CD4-positive, CD25-positive, alpha-beta regulatory T cell (primary cell): ENCODE results near the gene ELOVL6. TPM values are rescaled to one million over a fixed set of nuclear protein-coding genes. Genes with fewer than 3 reads are reported as not detected.

Experiments
- ATAC-seq, 2 donors: fragments of 150-1000 bp; cut with Tn5 transposase; one replicate each; pipeline ENCODE4 v1.10.0; 2021; ENCODE audit warnings: low read depth in 2 of 2, moderate number of reproducible peaks in 2 of 2, moderate library complexity in 1 of 2
- DNase-seq, 3 donors: peaks; one replicate each; pipeline versions ENCODE4 v3.0.0 to v3.0.0-alpha.2; 2012 to 2022; ENCODE audit warnings: mixed read lengths in 1 of 3
- H3K27ac ChIP-seq: one replicate; pipeline ENCODE4 v1.7.0; 2013; ENCODE audit warnings: mild to moderate bottlenecking, low read length; ENCODE audit not compliant: insufficient read depth, poor library complexity, severe bottlenecking
- H3K27me3 ChIP-seq: one replicate; pipeline ENCODE4 v1.7.0; 2013; ENCODE audit warnings: low read length; ENCODE audit not compliant: control insufficient read depth, insufficient read depth
- H3K36me3 ChIP-seq: one replicate; pipeline ENCODE4 v1.7.0; 2013; ENCODE audit warnings: mild to moderate bottlenecking, low read length, moderate library complexity; ENCODE audit not compliant: control insufficient read depth, insufficient read depth
- H3K4me1 ChIP-seq: 2 replicates; pipeline ENCODE4 v1.7.0; 2013; ENCODE audit warnings: mild to moderate bottlenecking, low read length; ENCODE audit not compliant: insufficient read depth, control insufficient read depth, poor library complexity, severe bottlenecking
- H3K4me3 ChIP-seq: one replicate; pipeline ENCODE4 v1.7.0; 2013; ENCODE audit warnings: low read depth, mild to moderate bottlenecking, low read length, moderate library complexity
- H3K9me3 ChIP-seq, 2 experiments: 1 replicate in 1 of 2; 2 replicates in 1 of 2; pipeline ENCODE4 v1.7.0; 2013; ENCODE audit warnings: low read length in 2 of 2, mild to moderate bottlenecking in 1 of 2, moderate library complexity in 1 of 2; ENCODE audit not compliant: control insufficient read depth in 2 of 2
- H3K27ac Mint-ChIP-seq, 3 donors: one replicate each; pipeline ENCODE4 v1.8.0; 2020 to 2022; ENCODE audit warnings: mild to moderate bottlenecking in 3 of 3, mixed read lengths in 3 of 3, moderate library complexity in 2 of 3
- H3K27me3 Mint-ChIP-seq: one replicate; pipeline ENCODE4 v1.8.0; 2022; ENCODE audit warnings: mild to moderate bottlenecking, mixed read lengths
- H3K36me3 Mint-ChIP-seq: one replicate; pipeline ENCODE4 v1.8.0; 2020; ENCODE audit warnings: mixed read lengths
- H3K4me1 Mint-ChIP-seq, 4 donors: one replicate each; pipeline ENCODE4 v1.8.0; 2020 to 2022; ENCODE audit warnings: mixed read lengths in 4 of 4, mild to moderate bottlenecking in 1 of 4
- H3K4me3 Mint-ChIP-seq, 4 donors: one replicate each; pipeline ENCODE4 v1.8.0; 2020 to 2022; ENCODE audit warnings: mild to moderate bottlenecking in 4 of 4, mixed read lengths in 4 of 4, moderate library complexity in 3 of 4
- H3K9me3 Mint-ChIP-seq, 7 donors: one replicate each; pipeline ENCODE4 v1.8.0; 2020 to 2022; ENCODE audit warnings: mixed read lengths in 7 of 7, mild to moderate bottlenecking in 3 of 7, moderate library complexity in 2 of 7
- polyA plus RNA-seq, 4 donors: library from polyadenylated mRNA; unstranded; fragments of 300-500 nt; fragmentation: Illumina TruSeq; gene quantifications; one replicate each; pipeline ENCODE4 v1.2.3, GENCODE V29; 2021
- total RNA-seq: library from RNA; stranded (reverse); gene quantifications from one replicate; pipeline ENCODE4 v1.2.3, GENCODE V29; 2022

Gene ELOVL6
- total and polyA plus RNA-seq, 5 donors from 2014 or later = 0.03 to 1.0 (median 0.39) TPM; not detected in 1

DNA sequence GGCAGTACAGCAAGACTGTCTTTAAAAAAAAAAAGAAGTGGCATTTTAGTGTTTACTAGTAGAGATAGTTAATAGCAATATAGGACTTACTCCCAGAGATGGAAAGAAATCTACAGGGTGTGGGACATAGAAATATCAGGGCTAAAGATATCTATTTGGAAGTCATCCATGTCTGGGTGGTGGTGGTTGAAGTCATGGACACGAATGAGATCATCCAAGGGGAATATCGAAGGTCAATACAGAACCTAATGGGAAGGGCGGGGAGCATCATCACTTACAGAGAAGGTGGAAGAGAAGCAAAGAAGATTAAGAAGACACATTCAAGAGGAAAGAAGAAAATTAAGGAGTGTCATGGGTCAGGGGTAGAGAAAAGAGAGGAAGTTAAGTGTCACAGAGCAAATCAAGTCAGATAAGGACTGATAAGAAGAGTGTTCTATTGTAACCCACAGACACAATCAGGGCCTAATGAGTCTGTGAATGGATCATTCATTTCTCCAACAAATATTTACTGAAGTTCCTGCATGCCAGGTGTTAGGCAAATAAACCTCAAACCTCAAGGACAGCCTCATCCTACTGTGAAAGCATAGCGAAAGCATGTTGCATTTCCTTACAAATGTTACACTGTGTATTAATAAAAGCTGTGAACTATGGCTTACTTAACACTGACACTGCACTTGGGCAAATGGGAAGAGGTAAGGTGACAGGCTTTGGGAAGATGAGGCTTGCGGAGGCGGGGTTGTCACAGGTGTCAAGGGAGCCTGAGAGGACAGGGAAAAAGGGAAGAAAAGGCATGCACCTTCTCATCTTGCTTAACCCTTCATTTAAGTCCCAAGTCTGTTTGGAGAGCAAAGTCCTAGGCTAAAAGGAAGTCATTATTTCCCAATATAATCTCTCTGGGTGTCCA, 65.3 kb downstream of the ELOVL6 start:
- Histone ChIP-seq H3K9me3 (no peaks in the 10 kb centered on the region), H3K4me3 (no peak overlapping the region), H3K27me3 (no peaks in the 10 kb centered on the region), H3K27ac (no peak overlapping the region), H3K4me1 (no peaks in the 10 kb centered on the region), H3K36me3 (no peaks in the 10 kb centered on the region)
- no peak overlapping the region for H3K27ac Mint-ChIP-seq
- ATAC-seq (no peak), DNase-seq (no peak)
- H3K9me3 Mint-ChIP-seq = no peaks in the 10 kb centered on the region
- peaks cover 4% of the 10 kb centered on the region for H3K27me3 Mint-ChIP-seq
- H3K36me3 Mint-ChIP-seq = no peaks in the 10 kb centered on the region
- H3K4me1 Mint-ChIP-seq = no peaks in the 10 kb centered on the region
- no peak overlapping the region for H3K4me3 Mint-ChIP-seq

DNA sequence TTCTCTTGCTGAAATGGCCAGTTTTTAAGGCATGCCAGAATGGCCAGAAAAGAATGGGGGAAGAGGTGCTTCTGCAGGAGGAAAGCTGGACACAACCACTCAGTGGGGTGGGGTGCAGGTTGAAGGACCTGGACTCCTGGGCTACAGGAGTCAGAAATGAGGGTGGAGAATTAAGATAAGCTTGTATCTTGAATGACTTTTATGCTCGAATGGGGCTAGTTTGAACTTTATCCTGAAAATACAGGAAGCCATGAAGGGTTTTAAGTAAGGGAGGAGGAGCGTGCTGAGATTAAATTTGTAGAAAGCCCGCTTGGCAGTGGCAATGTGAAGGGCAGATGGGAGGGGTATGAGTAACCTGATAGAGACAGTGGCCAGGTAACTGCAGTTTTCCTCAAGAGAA, 66.5 kb downstream of the ELOVL6 start:
- Mint-ChIP-seq H3K4me1 (no peaks in the 10 kb centered on the region), H3K9me3 (no peaks in the 10 kb centered on the region), H3K27ac (no peak overlapping the region), H3K4me3 (no peak overlapping the region), H3K27me3 (peaks cover 4% of the 10 kb centered on the region), H3K36me3 (no peaks in the 10 kb centered on the region)
- ATAC-seq = no peak
- Histone ChIP-seq H3K4me3 (no peak overlapping the region), H3K4me1 (no peaks in the 10 kb centered on the region), H3K9me3 (no peaks in the 10 kb centered on the region), H3K36me3 (no peaks in the 10 kb centered on the region), H3K27ac (no peak overlapping the region), H3K27me3 (no peaks in the 10 kb centered on the region)
- no peak for DNase-seq

DNA sequence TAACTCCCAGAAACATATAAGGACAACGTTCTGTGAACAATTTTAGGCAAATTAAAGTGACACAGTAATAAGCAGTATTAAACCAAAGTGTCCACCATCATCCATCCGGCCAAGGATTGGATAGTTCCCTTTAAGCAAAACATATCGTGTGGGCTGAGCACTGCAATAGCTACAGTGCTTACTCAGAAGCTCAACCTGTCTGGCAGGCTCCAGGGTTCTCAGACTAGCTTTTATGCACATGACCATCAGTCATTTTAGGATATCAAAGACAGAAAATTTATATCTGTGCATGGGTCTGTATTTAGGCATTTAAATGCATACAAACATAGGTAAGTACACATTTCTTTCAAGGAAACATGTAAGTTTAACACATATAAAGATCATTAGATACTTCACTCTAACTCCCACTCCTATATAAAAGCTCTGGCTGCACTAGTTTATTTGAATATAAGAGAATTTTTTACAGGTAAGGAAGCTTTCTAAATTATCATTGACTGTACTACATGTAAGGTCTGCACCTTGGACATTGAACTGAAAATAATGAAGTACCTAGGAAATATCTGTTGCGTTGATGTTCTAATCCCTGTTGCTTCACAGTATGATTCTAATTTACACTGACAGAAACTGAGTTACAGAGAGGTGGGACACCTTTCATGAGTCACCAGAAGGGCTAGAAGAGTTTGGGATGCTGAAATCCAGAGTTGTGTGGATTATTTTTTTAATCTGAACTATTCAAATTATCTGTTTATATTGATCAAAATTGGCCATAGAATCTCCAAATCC, 67.6 kb downstream of the ELOVL6 start:
- Mint-ChIP-seq H3K4me3 (no peak overlapping the region), H3K9me3 (no peaks in the 10 kb centered on the region), H3K27me3 (peaks cover 3% of the 10 kb centered on the region), H3K36me3 (no peaks in the 10 kb centered on the region), H3K4me1 (no peaks in the 10 kb centered on the region), H3K27ac (no peak overlapping the region)
- ATAC-seq (no peak), DNase-seq (no peak)
- H3K36me3 ChIP-seq = no peaks in the 10 kb centered on the region
- H3K9me3 ChIP-seq = no peaks in the 10 kb centered on the region
- no peaks in the 10 kb centered on the region for H3K4me1 ChIP-seq
- H3K27ac ChIP-seq = no peak overlapping the region
- H3K27me3 ChIP-seq = no peaks in the 10 kb centered on the region
- no peak overlapping the region for H3K4me3 ChIP-seq

DNA sequence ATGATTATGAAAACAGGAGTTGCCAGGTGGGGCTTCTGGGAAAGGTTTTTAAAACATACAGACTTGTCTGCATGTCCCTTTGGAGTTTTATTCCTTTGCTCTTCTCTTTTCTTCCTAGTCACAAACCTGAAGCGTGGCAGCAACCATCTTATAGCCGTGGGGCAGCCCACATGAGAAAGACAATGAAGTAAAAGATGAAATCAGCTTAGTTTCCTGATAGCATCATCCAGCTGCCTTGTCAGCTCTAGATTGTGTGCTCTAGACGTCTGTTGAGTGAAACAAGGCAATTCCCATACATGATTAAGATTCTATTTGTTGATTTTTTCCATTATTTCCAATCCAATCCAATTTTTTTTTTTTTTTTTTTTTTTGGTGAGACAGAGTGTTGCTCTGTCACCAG, 68.9 kb downstream of the ELOVL6 start:
- no peak overlapping the region for H3K4me3 ChIP-seq
- peak overlapping the region in 1 of 3 donors; percentile 23 for H3K27ac Mint-ChIP-seq
- H3K9me3 ChIP-seq = no peaks in the 10 kb centered on the region
- H3K4me3 Mint-ChIP-seq = no peak overlapping the region
- H3K27me3 ChIP-seq = no peaks in the 10 kb centered on the region
- H3K27ac ChIP-seq = no peak overlapping the region
- H3K27me3 Mint-ChIP-seq = no peaks in the 10 kb centered on the region
- H3K4me1 ChIP-seq = no peaks in the 10 kb centered on the region
- DNase-seq = no peak
- no peaks in the 10 kb centered on the region for H3K36me3 Mint-ChIP-seq
- H3K9me3 Mint-ChIP-seq = no peaks in the 10 kb centered on the region
- H3K4me1 Mint-ChIP-seq = no peaks in the 10 kb centered on the region
- ATAC-seq = no peak
- no peaks in the 10 kb centered on the region for H3K36me3 ChIP-seq

DNA sequence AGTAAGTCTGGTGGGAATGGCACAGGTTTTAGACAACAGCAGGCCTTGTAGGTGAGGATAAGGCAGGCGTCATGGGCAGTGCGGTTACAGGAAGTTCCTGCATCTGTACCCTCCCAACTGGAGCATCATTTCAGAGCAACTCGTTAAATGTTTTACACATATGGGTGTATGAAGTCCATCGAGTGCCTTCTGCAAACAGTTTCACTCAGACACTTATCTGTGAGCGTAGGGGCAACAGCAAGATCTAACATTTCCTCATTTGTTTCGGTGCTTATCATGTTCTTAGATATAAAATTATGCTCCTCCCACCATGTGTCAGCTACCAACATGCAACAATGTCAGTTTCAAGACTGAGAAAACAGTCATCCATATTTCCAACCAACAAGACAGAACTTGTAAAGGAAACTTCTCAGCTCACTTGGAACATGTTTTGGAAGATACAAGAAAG, 69.9 kb downstream of the ELOVL6 start:
- DNase-seq (no peak), ATAC-seq (no peak)
- Mint-ChIP-seq H3K4me1 (no peaks in the 10 kb centered on the region), H3K27ac (peak overlapping the region in 1 of 3 donors; percentile 9), H3K9me3 (peaks cover 0 to 1% (median 0%) of the 10 kb centered on the region in 7 donors), H3K36me3 (peaks cover under 1% of the 10 kb centered on the region), H3K4me3 (no peak overlapping the region), H3K27me3 (no peaks in the 10 kb centered on the region)
- Histone ChIP-seq H3K27me3 (no peaks in the 10 kb centered on the region), H3K9me3 (no peaks in the 10 kb centered on the region), H3K4me3 (no peak overlapping the region), H3K4me1 (no peaks in the 10 kb centered on the region), H3K27ac (no peak overlapping the region), H3K36me3 (no peaks in the 10 kb centered on the region)

DNA sequence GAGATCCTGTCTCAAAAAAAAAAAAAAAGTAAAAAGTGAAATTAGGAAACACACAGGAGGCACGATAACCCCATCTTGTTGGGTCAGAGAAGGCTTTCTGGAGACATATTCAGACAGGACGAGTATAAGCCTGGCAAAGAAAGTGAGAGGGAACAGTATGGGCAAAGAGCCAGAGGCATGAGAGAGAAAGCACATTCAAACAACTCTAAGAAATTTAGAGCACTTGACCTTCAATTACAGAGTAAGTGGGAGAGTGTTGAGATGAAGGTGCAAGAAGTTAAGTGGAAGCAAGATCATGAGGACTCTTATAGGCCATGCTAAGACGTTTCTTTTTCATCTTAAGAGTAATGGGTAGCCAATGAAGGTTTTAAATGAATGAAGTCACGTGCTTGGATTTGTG, 70.4 kb downstream of the ELOVL6 start:
- H3K27me3 Mint-ChIP-seq = no peaks in the 10 kb centered on the region
- H3K27ac Mint-ChIP-seq = peak overlapping the region in 1 of 3 donors; percentile 9
- DNase-seq (no peak), ATAC-seq (no peak)
- H3K4me3 Mint-ChIP-seq = no peak overlapping the region
- Histone ChIP-seq H3K9me3 (no peaks in the 10 kb centered on the region), H3K4me1 (no peaks in the 10 kb centered on the region), H3K27ac (no peak overlapping the region), H3K4me3 (no peak overlapping the region), H3K27me3 (no peaks in the 10 kb centered on the region), H3K36me3 (no peaks in the 10 kb centered on the region)
- peaks cover 0 to 1% (median 0%) of the 10 kb centered on the region in 7 donors for H3K9me3 Mint-ChIP-seq
- peaks cover 3% of the 10 kb centered on the region for H3K36me3 Mint-ChIP-seq
- no peaks in the 10 kb centered on the region for H3K4me1 Mint-ChIP-seq

DNA sequence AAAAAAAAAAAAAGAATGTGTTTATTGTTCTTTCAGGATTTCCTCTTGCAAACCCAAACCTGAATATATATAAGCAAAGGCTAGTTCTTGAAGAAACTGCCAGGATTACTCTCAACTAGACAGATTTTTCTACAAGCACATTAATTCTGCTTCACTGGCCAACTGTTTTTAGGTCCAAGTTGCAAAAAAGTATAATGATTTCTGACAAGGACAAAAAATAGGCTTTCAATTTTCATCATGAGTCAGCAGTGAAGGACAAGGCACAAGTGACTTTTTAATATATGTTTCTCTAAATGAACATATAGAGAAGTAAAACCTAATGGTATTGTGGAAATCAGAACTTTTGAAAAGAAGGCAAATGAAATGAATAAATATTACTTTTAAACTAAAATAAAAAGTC, 73.7 kb downstream of the ELOVL6 start:
- no peak for DNase-seq
- Histone ChIP-seq H3K27ac (no peak overlapping the region), H3K4me1 (no peaks in the 10 kb centered on the region), H3K4me3 (no peak overlapping the region), H3K9me3 (no peaks in the 10 kb centered on the region), H3K27me3 (no peaks in the 10 kb centered on the region), H3K36me3 (no peaks in the 10 kb centered on the region)
- Mint-ChIP-seq H3K4me1 (peaks cover 0 to 1% (median 0%) of the 10 kb centered on the region in 4 donors), H3K27me3 (no peaks in the 10 kb centered on the region), H3K36me3 (peaks cover 3% of the 10 kb centered on the region), H3K9me3 (peaks cover 0 to 3% (median 0%) of the 10 kb centered on the region in 7 donors), H3K27ac (no peak overlapping the region), H3K4me3 (no peak overlapping the region)
- no peak for ATAC-seq
